HG03108 (cell line): ENCODE data around the gene HS3ST1.

ENCODE experiments used
- ATAC-seq: cut with Tn5 transposase; IDR thresholded peaks from one replicate; pipeline ENCODE4 v1.9.1; 2021; ENCODE audit warnings: moderate library complexity; ENCODE audit not compliant: unreplicated experiment

The HS3ST1 gene

DNA sequence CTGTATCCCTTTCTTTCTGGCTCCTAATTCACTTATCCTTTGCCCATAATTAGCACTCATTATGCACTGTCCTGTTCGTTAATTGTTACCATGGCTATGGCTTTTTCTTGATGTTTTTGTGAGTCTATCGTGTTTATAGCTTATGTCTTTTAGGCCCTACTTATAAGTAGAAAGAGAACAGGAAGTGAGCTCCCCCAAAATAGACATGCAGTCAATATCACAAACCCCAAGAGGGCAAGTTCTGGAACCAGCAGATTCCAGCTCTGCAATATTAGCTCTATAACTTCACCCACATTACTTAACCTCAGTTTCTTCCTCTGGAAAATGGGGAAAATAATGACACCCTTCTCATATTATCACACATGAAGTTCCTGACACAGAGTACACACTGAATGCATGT, 7.4 kb upstream of the HS3ST1 start:
- no peak for ATAC-seq

DNA sequence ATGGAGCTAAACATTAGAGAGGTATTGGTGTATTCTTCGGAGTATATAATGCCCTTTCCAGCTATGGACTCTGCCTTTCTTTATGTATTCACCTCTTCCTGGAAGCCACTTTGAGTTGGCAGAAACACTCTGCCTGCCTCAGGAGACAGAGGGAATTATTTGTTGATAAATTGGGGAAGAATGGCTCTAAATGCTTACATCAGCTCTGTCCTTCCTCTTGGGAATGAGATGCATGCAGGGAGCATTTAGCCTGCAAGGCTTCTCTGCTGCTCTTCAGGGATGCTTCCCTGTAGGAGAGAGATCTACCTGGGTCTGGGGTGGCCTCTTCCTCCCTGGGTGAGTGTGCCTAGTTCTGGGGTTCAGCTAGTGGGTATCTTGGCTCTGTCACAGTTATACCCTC, 6.9 kb upstream of the HS3ST1 start:
- no peak for ATAC-seq

DNA sequence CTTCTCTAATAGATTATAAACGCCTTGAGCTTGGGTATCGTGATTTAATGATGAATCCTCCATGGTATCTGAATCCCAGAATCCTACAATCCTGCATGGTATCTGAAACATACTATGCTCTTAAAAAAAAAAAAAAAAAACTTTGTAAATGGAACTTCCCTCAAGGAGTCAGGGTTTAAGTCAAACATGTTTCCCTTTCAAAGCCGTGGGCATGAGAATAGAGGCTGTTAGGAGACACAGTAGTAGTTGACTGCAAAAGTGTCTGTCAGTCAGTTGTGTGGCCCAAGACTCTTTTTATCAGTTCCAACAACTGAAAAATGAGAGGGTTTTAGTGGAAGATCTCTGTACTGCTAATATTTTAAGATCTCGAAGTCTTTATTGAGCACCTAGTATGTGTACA, 2.4 kb upstream of the HS3ST1 start:
- no peak for ATAC-seq

DNA sequence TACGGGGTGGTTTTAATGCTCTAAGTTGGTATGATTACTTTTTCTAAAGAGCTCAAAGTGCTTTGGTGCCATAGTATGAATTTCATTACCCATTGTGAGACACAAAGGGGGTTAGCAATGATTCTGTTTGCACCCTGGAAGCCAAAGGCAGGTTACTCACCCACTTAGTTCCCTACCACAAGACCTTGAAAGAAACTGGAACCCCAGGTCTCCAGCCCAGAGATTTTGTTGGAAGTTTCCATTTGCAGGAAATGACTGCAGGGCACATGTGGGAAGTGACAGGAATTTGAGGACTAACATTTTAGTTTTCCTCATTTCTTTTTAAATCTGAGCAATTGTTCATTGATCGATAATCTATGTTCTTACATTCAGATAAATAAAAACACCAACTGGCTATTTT, 1.8 kb upstream of the HS3ST1 start:
- no peak for ATAC-seq

DNA sequence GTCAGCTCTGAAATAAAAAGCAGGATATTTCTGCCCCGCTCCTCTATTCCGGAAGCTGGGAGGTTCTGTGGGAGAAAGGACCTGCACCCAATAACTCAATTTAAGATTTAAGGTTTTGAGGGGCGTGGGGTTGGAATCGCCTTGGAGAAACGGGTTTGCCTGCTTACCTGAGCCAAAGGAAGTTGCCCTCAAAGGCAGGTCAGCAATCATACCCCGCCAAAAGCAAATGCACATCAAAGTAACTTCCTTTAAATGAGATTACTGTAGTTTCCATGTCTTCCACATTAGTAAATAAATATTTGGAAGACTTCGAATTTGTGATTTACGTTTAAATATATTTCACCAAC, 978 bp upstream of the HS3ST1 start:
- ATAC-seq, result no peak

DNA sequence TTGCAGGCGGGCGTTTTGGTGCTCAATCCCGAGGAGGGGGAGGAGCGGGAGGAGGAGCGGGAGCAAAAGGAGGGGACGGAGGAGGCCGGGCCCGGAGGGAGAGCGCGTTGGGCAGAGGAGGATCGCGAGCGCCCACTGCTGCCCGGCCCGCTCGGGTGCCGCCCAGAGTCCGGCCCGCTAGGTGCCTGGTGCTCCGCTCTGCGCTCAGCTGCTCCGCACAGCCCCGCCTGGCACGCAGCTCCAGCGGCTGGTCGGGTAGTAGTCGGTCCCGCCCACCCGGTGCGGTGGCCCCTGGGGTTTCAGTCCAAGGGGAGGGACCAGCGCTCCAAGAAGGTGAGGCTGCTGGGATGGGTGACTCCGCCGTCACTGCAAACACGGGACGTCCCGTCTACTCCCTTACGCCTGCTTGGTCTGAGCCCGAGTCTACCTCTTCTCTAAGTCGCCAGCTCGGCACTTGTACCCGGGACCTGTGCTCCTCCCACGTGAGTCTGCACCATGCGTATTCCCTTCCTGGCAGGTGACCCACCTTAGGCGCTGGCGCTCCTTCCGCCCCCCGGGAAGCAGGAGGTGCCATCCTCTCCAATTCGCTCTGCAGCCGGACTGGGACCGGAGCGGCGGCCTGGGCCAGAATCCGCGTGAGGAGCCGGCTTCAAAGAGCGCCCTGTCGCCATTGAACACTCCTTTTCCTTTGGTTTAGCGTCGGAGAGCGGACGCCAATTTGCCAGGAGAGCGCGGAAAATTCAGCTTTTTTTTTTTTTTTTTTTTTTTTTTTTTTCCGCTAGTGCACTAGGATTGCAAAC, 405 bp upstream of the HS3ST1 start:
- peak; percentile 74 for ATAC-seq

DNA sequence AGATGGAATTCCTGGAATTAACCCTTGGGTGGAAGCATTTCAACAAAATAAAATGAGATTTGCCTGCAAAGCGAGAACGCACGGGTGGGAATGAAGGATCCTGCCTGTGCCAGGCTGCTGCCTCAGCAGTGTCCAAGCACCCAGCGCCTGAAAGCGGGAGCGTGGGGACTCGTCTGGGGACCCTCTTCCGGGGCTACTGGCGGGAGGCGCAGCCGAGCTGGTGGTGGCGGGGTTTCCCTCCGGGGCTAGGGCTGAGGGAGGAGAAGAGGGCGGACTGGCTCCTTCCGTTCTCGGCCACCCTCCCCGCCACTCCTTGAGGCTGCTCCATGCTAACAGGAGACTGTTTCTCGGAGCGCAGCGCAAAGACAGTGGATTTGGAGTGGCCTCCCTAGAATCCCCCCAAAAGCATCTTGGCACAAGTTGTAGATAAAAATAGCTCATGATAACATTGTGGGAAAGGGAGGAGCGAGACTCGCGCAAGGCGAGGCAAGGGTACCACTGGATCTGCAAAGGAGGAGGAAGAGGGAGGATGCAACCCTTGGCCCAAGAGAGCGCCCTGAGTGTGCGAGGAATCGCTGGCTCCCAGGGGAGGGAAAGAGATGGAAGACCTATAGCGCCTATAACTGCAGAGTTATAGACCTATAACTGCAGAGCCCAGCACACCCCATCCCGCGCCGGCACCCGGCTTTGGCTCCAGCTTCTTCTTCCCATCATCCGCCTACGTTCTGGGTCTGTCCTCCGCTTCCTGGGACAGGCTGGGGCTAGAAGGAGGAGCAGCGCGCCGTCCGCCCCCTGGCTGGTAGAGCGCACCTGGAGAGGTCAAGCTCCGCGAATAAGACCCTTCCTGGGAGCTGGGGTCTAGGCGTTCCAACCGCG, 1.3 kb downstream of the HS3ST1 start:
- no peak for ATAC-seq

DNA sequence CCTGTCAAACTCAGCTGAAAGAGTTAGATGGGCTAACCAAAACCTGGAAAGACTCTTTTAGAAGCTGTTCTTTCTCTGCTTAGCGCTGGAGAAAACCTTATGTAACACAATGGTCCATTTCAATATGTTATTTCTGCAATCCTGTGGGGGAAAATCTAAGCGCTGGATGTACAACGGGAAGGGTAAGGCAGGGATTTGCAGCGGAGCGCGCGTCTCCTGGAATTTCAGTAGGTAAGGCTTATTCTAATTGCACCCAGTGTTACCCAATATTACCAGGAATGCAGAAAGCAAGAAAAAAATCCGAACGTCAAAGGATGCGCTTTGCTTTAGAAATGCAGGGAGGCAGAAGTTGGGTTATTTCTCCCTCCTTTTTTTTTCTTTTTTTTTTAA, 2.0 kb downstream of the HS3ST1 start:
- no peak for ATAC-seq

DNA sequence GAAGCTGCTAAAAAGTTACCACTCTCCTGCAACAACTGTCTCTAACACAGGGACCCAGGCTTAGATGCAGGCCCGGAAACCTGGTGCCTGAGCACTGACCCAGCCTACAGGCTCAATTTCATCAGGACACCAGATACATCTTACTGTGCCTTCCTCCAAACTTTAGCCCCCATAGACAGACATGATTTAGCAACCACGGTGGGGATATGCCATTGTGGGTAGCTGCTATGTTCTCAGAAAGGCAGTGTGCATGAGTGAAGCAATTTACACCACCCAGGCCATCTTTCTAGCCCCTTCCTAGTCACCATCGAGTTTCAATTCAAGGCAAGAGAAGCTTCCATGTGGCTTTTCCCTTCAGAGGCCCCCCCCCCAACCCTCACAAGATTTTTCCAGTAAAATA, 2.7 kb downstream of the HS3ST1 start:
- no peak for ATAC-seq

DNA sequence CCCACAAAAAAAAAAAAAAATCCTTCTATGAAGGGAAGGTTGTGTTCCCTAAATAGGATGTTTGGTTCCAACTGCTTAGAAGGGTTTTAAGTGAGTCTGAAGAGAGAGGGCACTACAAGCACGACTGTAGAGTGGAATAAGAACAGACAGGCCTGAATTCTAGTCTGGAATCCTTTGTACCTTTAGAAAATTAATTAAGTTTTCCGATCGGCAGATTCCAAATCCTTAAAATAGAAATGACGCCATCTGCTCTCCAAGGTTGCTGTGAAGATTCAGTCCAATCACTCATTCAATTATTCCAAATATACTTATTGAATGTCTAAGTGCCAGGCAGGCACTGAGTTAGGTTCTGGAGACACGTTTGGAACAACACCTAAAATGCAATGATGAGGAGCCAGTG, 3.8 kb downstream of the HS3ST1 start:
- no peak for ATAC-seq

DNA sequence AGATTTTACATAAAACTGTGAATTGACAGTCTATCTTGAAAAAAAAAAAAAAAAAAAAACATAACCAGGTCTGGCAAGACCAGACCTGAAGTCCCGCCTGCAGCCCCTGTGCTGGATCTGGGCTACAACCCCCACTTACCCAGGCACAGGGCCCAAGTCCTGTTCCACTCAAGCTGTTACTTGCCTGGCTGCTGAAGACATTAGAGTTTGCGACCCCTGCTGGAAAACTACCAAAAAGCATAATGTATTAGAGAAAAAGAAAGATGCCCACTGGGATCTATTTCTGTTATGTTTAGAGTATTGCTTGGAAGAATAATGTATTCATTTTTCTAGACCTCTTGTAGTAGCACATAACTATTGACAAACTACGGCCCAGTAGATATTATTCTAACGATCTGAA, 4.7 kb downstream of the HS3ST1 start:
- ATAC-seq, result no peak

DNA sequence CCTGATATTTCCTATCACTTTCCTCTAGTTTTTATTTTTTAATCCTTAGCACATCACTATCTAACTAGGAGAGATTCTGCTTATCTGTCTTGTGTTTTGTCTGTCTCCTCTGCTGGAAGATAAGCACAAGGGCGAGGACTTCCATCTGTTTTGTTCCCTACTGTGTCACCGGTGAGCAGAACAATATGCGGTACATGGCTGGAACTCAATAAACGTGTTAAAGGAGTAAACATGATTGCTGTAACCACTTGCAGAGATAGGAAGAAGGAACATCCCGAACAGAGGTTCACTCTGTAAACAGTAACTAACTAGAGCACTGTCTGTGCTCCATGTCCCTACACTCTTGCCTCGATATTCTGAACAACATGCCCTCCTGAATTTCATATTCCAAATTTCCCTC, 5.2 kb downstream of the HS3ST1 start:
- no peak for ATAC-seq

DNA sequence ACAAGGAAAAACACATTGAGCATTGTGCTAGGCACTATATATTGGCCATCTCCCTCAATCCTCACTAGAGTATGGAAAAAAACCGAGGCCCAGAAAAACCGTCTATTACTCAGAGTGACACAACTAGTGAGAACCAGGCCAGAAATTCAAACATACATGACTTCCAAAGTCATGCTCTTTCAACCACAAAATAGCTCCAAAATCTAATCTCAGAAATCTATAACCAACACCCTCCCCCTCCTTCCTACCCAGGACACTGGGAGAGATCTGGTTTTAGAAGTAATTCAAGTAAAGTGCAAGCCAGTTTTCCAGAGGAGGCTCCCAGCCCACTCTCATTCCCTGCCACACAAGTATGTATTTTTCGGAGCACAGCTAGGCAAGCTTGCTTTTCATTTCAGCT, 7.6 kb downstream of the HS3ST1 start:
- ATAC-seq, result no peak

DNA sequence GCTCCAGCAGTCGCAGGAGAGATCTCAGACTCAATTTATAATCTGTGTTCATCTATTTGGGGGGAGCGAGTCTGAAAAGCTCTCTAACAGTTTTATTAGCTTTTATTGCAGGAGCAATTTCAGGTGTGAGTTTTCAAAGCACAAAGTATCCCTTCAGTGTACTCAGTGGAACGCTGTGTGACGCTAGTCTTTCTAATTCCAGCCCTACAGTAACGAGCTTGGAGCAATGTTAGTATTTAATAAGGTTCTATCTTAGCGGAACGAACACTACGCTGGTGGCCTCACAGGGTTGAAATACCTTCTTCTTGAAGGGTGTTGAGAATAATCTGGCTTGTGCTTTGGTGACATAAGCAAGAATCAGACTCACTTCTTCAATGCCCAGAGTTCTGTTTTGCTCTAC, 8.4 kb downstream of the HS3ST1 start:
- no peak for ATAC-seq

DNA sequence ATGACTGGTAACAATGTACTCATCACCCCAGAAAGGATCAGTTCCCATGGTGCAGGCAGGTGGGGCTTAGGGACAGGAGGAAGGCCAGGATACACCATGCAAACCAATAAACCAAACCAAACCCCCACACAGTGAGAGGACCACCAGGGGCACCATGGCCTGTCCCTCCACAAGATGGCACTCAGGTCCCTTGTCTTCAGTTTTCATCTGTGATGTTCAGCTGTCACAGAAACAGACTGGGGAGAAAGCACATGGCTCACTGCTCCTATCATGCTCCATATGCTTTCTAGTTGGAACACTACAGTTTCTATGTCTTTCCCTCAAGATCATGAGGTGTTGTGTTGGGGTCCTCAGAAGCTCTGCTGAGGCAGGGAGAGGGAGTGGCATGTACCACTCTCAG, 10.1 kb downstream of the HS3ST1 start:
- ATAC-seq, result no peak

DNA sequence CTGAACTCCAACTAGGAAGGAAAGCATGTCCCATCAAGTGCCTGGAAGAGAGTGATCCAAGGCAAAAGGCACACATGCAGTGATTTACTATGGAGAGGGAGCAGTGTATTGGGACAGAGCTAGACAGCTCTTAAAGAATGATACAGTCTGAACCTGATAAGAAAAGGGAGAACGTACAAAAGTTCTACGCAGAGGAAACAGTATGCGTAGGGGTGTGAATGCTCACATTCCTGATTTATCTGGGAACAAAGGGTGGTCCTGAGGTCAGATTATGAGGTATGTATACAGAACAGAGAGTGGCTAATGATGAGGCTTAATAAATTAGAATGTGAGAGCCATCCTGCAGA, 12.0 kb downstream of the HS3ST1 start:
- ATAC-seq, result no peak

DNA sequence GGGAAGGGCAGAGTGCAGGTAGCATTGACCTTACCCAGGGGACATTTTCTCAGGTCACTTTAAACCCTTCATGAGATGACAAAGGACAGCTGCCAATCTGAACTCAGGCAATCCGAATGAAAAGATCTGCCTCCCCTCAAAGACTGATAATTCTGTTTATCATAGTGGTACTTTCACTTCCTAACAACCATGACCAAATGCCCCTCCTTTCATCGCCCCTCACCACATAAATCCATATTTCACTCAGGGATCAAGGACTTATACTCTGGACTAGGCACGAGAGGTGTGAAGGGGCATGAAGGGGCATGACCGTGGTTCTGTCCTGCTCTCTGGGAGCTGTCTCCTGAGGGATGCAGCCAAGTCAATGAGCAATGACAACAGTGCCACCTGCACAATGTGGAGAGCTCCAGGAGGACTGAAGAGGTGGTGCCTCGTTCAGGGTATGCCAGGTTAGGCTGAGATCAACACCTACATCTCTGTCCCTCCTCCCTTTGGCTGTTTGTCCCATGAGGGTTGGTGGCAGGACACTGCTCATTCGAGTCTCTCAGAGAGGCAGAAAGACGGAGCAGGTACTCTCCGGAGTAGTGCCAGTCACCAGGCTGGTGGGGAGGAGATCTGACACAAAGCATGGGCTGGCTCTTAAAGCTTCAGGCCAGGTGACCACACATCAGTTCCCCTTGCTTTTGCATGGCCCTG, 12.5 kb downstream of the HS3ST1 start:
- peak; percentile 18 for ATAC-seq

DNA sequence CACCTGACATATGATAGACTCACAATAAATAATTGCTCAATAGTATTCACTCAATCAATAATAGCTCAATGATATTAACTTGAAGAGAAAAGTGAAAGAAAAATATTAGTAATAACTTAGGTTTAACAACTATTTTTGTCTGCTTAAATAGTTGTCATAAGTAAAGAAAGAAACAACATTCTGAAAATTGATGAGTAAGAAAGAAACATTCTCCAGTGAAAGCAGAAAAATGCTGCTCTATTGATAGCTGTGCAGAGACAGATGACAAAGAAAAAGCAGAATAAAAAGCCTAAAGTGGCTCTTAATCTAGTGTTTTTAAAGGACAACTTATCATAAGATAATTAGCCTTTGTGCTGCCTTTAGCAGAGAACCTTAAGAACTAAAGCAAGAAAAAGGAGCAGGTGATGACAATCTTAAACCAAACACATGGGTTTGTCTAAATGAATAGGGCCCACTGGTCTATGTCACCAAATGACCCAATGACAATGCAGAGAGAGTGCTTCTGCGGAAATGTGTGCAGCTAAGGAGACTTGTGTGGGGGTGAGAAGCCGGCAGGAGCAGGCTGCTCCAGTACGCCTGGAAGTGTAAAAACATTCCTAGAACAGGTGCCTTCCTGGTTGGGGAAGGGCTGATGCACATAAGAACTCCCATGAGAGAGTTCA, 13.2 kb downstream of the HS3ST1 start:
- ATAC-seq, result peak; percentile 71

DNA sequence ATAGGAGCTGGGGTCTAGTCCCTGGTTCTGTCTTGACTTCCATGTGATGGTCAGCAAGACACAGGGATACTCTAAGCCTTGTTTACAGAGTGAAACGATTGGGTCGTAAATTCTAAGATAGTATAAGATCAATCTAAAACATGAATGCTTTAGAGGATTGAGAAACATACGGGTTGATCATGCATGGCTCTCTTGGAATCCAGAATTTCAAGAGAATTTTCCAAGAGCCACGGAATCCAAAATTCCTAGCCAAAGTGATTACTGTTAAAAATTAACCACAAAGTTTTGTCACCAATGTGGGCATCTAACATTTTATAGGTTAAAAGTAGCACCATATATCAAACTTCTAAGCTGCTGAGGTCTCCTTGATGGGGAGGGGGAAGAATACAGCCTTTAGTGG, 16.5 kb downstream of the HS3ST1 start:
- ATAC-seq, result no peak

DNA sequence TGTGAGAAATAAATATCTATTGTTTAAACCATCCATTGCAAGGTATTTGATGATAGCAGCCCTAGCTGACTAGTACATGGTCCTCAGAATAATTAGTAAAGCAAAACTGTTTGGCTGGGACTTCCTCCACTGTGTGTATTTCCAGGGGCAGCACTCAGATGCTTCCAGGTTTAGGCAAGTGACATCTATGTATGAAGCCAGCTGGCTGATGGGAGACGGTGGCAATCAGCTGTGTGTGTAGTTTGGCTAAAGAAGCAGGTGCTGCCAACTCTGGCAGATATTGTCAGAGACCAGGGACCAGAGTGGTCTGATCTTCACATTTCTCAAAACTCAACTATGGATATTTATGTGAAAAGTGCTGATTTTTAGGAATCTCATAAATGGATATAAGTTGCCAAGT, 19.1 kb downstream of the HS3ST1 start:
- ATAC-seq, result no peak

DNA sequence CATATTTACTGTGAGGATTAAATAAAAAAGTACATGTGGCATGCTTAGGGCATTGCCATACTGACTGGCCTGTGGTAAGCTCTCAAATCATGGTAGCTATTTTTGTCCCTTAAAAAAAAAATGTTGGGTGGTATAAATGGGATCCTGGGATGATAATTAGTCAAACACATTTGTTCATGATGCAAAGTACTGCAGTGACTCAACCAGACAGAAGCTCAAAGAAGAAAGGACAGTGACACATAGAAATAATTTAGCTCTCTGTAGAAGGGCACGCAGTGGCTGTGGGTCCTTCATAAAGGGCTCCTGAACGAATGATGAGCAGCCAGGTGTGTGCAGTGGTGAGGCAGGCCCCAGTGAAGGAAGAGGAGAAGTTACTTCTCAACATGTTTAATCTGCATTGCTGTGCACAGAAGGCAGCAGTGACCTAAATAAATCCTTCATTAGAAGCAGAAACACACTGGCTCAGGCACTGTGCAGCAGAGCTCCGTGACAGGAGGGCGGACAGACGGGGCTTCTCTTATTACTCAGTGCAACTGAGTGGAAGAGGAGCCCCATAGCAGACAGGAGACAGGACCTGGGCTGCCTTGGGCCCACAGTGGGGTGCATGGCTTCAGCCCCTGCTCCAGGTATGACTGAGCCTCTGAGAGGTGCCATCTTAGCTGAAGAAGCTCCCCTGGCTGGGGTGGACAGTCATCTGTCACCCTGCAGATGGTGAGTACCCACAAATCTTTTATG, 20.3 kb downstream of the HS3ST1 start:
- ATAC-seq, result no peak
